HFFc6 (cell line): Measurements from ENCODE around the gene JAKMIP1. TPM values are rescaled to one million over a fixed set of nuclear protein-coding genes. Genes with fewer than 3 reads are reported as not detected.

Source experiments
- DNase-seq: peaks from one replicate; pipeline ENCODE4 v3.0.0-alpha.2; 2018
- H3K27ac Mint-ChIP-seq: 2 replicates; pipeline ENCODE4 v1.8.0; 2020; ENCODE audit warnings: mild to moderate bottlenecking, mixed read lengths
- H3K27me3 Mint-ChIP-seq: 2 replicates; pipeline ENCODE4 v1.8.0; 2021; ENCODE audit warnings: mild to moderate bottlenecking, moderate library complexity, mixed read lengths; ENCODE audit not compliant: insufficient read depth
- H3K36me3 Mint-ChIP-seq: 2 replicates; pipeline ENCODE4 v1.8.0; 2021; ENCODE audit warnings: low read depth, mixed read lengths
- H3K4me1 Mint-ChIP-seq: 2 replicates; pipeline ENCODE4 v1.8.0; 2020; ENCODE audit warnings: low read depth, mixed read lengths
- H3K4me3 Mint-ChIP-seq: 2 replicates; pipeline ENCODE4 v1.8.0; 2020; ENCODE audit warnings: mild to moderate bottlenecking, moderate library complexity, mixed read lengths
- H3K9me3 Mint-ChIP-seq: 2 replicates; pipeline ENCODE4 v1.8.0; 2020; ENCODE audit warnings: mild to moderate bottlenecking, mixed read lengths
- CTCF ChIP-seq: fragments of 200-600 bp; sonication (generic); IDR thresholded peaks from 2 replicates; pipeline ENCODE4 v1.5.0; 2021; ENCODE audit warnings: antibody characterized with exemption, mild to moderate bottlenecking
- total RNA-seq, 6 experiments: library from RNA; stranded (reverse); fragmentation: NEBNext Ultra II Directional; extraction: Animal tissue kit (Norgen Biotek cat#: 25700); gene quantifications; 2 replicates in 1 of 6; 3 replicates in 5 of 6; pipeline ENCODE4 v1.2.3, GENCODE V29; 2021

The JAKMIP1 gene
- total RNA-seq, 6 experiments from 2014 or later = not detected

- no peak for DNase-seq
- no peak for TF ChIP-seq CTCF
- Mint-ChIP-seq H3K4me3 (no peak overlapping the region), H3K9me3 (peaks cover 32% of the 10 kb centered on the region), H3K27me3 (no peaks in the 10 kb centered on the region; the same call in 1 of the 2 replicates), H3K36me3 (peaks cover 9% of the 10 kb centered on the region; the same call in 1 of the 2 replicates), H3K4me1 (no peaks in the 10 kb centered on the region), H3K27ac (no peak overlapping the region)
Measured at GRCh38 chr4:5982156-5982973, 218.0 kb downstream of the JAKMIP1 start.

- Mint-ChIP-seq H3K27ac (no peak overlapping the region), H3K4me3 (no peak overlapping the region), H3K4me1 (no peaks in the 10 kb centered on the region), H3K36me3 (peaks cover 9% of the 10 kb centered on the region; the same call in 1 of the 2 replicates), H3K9me3 (peaks cover 31% of the 10 kb centered on the region), H3K27me3 (peaks cover 1% of the 10 kb centered on the region; the same call in 1 of the 2 replicates)
- no peak for DNase-seq
- no peak for TF ChIP-seq CTCF
Measured at GRCh38 chr4:5980436-5981155, 219.8 kb downstream of the JAKMIP1 start.

- no peak; the same call in 1 of the 2 replicates for TF ChIP-seq CTCF
- H3K9me3 Mint-ChIP-seq = peaks cover 29% of the 10 kb centered on the region
- no peak overlapping the region for H3K4me3 Mint-ChIP-seq
- H3K4me1 Mint-ChIP-seq = no peaks in the 10 kb centered on the region
- no peak for DNase-seq
- H3K27me3 Mint-ChIP-seq = peaks cover 1% of the 10 kb centered on the region; the same call in 1 of the 2 replicates
- peaks cover 9% of the 10 kb centered on the region; the same call in 1 of the 2 replicates for H3K36me3 Mint-ChIP-seq
- H3K27ac Mint-ChIP-seq = no peak overlapping the region
Measured at GRCh38 chr4:5979981-5980380, 220.4 kb downstream of the JAKMIP1 start.

- no peak for DNase-seq
- peaks cover 13% of the 10 kb centered on the region; the same call in 1 of the 2 replicates for H3K9me3 Mint-ChIP-seq
- no peaks in the 10 kb centered on the region for H3K4me1 Mint-ChIP-seq
- no peak overlapping the region for H3K27ac Mint-ChIP-seq
- 0 out of 2 replicates have a peak, but pooled peaks cover 1% of the 10 kb centered on the region for H3K27me3 Mint-ChIP-seq
- H3K36me3 Mint-ChIP-seq = no peaks in the 10 kb centered on the region
- H3K4me3 Mint-ChIP-seq = no peak overlapping the region
- no peak for TF ChIP-seq CTCF
Measured at GRCh38 chr4:5976921-5977320, 223.4 kb downstream of the JAKMIP1 start.

GRCh38 chr4:5976431-5976830 is 223.9 kb downstream of the JAKMIP1 start:
- H3K36me3 Mint-ChIP-seq = 0 out of 2 replicates have a peak, but pooled peaks cover 2% of the 10 kb centered on the region

More at GRCh38 chr4:5976431-5976830, 223.9 kb downstream of the JAKMIP1 start:
- peaks cover 1% of the 10 kb centered on the region; the same call in 1 of the 2 replicates for H3K27me3 Mint-ChIP-seq
- DNase-seq = no peak
- H3K27ac Mint-ChIP-seq = no peak overlapping the region
- no peak for TF ChIP-seq CTCF
- no peaks in the 10 kb centered on the region for H3K4me1 Mint-ChIP-seq
- peaks cover 18% of the 10 kb centered on the region for H3K9me3 Mint-ChIP-seq
- H3K4me3 Mint-ChIP-seq = no peak overlapping the region

Other genes with a start within 250 kb of the JAKMIP1 start
- gene C4orf50, start 182.1 kb downstream of the JAKMIP1 start, total RNA-seq = not detected
- gene WFS1, start 69.3 kb upstream of the JAKMIP1 start, total RNA-seq = 10 to 100 TPM; 47.3 to 72.1 (median 56.0) TPM